ENCODE results near the gene RBM15. TPM values are rescaled to one million over a fixed set of nuclear protein-coding genes. Genes with fewer than 3 reads are reported as not detected.
A peak's percentile ranks its signal among the peaks of the same experiment; 100 is the strongest.

RBM15 gene
- total and polyA plus RNA-seq, 2 of the 13 experiments (the other 11 are each of a cell fraction or from before 2014, with no cell fraction given), result 13.5 to 36.4 TPM

DNA sequence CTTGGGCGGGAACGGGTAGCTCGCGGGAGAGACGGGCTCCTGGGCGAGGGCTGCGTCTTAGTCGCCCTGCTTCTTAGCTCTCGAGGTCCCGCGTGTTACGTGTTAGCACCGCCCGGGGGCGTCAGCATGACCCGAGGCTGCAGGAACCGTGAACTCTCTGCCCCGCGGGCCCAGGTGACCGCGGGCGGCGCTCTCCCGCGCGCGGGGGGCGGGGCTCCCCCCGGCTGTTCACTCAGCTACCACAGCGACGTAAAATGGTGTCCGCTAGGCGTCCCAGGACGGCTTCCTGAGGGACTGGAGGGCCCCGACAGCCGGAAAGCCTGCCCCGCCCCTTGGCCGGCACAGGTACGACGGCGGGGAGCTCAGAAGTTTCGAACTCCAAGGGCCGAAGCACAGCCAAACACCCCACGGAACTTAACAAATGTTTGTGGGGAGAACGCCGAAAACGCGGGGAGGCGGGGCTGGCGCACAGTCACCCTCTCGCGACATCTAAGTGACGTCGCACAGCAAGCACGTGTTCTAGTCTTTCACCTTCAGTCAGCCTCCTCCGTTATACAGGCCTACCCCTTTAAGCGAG is 780 bp upstream of the RBM15 start (continued):
- TF ChIP-seq CSRNP1 (CRISPR knock-in tag; IDR thresholded peaks at IDR 0.05), result peak; percentile 76; the same call in 1 of the 2 replicates
- peak; percentile 84; the same call in 1 of the 2 replicates for TF ChIP-seq KLF11 (CRISPR knock-in tag; IDR thresholded peaks at IDR 0.05)
- peak; percentile 80; the same call in 1 of the 2 replicates for TF ChIP-seq BCL3 (CRISPR knock-in tag; IDR thresholded peaks at IDR 0.05)
- peak; percentile 70; the same call in 1 of the 2 replicates for TF ChIP-seq IRF9 (CRISPR knock-in tag; IDR thresholded peaks at IDR 0.05; ENCODE audit: borderline replicate concordance)
- TF ChIP-seq, protein P1, sequence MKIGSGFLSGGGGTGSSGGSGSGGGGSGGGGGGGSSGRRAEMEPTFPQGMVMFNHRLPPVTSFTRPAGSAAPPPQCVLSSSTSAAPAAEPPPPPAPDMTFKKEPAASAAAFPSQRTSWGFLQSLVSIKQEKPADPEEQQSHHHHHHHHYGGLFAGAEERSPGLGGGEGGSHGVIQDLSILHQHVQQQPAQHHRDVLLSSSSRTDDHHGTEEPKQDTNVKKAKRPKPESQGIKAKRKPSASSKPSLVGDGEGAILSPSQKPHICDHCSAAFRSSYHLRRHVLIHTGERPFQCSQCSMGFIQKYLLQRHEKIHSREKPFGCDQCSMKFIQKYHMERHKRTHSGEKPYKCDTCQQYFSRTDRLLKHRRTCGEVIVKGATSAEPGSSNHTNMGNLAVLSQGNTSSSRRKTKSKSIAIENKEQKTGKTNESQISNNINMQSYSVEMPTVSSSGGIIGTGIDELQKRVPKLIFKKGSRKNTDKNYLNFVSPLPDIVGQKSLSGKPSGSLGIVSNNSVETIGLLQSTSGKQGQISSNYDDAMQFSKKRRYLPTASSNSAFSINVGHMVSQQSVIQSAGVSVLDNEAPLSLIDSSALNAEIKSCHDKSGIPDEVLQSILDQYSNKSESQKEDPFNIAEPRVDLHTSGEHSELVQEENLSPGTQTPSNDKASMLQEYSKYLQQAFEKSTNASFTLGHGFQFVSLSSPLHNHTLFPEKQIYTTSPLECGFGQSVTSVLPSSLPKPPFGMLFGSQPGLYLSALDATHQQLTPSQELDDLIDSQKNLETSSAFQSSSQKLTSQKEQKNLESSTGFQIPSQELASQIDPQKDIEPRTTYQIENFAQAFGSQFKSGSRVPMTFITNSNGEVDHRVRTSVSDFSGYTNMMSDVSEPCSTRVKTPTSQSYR (CRISPR knock-in tag; IDR thresholded peaks at IDR 0.05; ENCODE audit: borderline replicate concordance), result peak; percentile 18; the same call in 1 of the 2 replicates
- peak; percentile 33; the same call in 1 of the 2 replicates for TF ChIP-seq ZNF274 (CRISPR knock-in tag; IDR thresholded peaks at IDR 0.05)
- peak; percentile 52; the same call in 1 of the 2 replicates for TF ChIP-seq ARID2 (CRISPR knock-in tag; IDR thresholded peaks at IDR 0.05; ENCODE audit: borderline replicate concordance)
- TF ChIP-seq SNRNP70 (IDR thresholded peaks at IDR 0.05; ENCODE audit: low read depth, low read length), result no peak
- no peak for TF ChIP-seq HES4 (CRISPR knock-in tag; IDR thresholded peaks at IDR 0.05; ENCODE audit: borderline replicate concordance)
- peak; percentile 69; the same call in 1 of the 2 replicates for TF ChIP-seq ZBTB20 (CRISPR knock-in tag; IDR thresholded peaks at IDR 0.05; ENCODE audit: borderline replicate concordance, low read depth)
- no peak for TF ChIP-seq ZNF282 (IDR thresholded peaks at IDR 0.05; ENCODE audit: partially characterized antibody)
- TF ChIP-seq NR2F6 (IDR thresholded peaks at IDR 0.05), result no peak
- TF ChIP-seq NR2F6 (CRISPR knock-in tag; IDR thresholded peaks at IDR 0.05), result peak; percentile 83
- TF ChIP-seq TAF15 (IDR thresholded peaks at IDR 0.05; ENCODE audit: low read depth, low read length, poor library complexity, severe bottlenecking), result peak; percentile 89
- peak; percentile 80 for TF ChIP-seq HOXA5 (CRISPR knock-in tag; IDR thresholded peaks at IDR 0.05)
- peak; percentile 80; the same call in 1 of the 2 replicates for TF ChIP-seq ZNF788 (CRISPR knock-in tag; IDR thresholded peaks at IDR 0.05; ENCODE audit: borderline replicate concordance)
- no peak for TF ChIP-seq KAT7 (CRISPR knock-in tag; IDR thresholded peaks at IDR 0.05; ENCODE audit: borderline replicate concordance)
- TF ChIP-seq, protein P2, sequence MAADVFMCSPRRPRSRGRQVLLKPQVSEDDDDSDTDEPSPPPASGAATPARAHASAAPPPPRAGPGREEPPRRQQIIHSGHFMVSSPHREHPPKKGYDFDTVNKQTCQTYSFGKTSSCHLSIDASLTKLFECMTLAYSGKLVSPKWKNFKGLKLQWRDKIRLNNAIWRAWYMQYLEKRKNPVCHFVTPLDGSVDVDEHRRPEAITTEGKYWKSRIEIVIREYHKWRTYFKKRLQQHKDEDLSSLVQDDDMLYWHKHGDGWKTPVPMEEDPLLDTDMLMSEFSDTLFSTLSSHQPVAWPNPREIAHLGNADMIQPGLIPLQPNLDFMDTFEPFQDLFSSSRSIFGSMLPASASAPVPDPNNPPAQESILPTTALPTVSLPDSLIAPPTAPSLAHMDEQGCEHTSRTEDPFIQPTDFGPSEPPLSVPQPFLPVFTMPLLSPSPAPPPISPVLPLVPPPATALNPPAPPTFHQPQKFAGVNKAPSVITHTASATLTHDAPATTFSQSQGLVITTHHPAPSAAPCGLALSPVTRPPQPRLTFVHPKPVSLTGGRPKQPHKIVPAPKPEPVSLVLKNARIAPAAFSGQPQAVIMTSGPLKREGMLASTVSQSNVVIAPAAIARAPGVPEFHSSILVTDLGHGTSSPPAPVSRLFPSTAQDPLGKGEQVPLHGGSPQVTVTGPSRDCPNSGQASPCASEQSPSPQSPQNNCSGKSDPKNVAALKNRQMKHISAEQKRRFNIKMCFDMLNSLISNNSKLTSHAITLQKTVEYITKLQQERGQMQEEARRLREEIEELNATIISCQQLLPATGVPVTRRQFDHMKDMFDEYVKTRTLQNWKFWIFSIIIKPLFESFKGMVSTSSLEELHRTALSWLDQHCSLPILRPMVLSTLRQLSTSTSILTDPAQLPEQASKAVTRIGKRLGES (CRISPR knock-in tag; IDR thresholded peaks at IDR 0.05; ENCODE audit: borderline replicate concordance), result no peak
- no peak for TF ChIP-seq NONO (IDR thresholded peaks at IDR 0.05)
- TF ChIP-seq NONO (CRISPR knock-in tag; conservative IDR thresholded peaks at IDR 0.05), result 0 out of 2 replicates have a peak, but pooled peaks have one; percentile 58

Data from HepG2 (cell line).